ENCODE measurements around the gene HSP90AB1.

DNA sequence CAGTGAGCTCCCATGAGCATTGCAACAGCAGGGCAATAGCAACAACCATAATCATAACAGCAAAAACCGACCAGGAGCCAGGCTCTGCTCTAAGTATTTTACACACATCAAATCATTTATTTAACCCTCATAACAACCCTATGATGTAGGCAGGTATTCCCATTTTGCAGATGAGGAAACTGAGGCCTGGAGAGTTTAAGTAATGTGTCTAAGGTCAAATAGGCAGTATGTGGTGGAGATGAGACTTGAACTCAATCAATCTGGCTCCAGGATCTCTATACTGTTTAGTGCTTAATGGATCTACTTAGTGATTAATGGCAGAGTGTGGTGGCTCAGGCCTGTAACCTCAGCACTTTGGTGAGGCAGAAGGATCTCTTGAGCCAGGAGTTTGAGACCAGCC, 26.7 kb downstream of the HSP90AB1 start:
- no peak for TF ChIP-seq REST (IDR thresholded peaks at IDR 0.05; ENCODE audit: insufficient read depth in 1 of 2, low read depth in 2 of 2, low read length in 2 of 2)
- no peak for TF ChIP-seq SIN3A (IDR thresholded peaks at IDR 0.05; ENCODE audit: borderline replicate concordance, insufficient read depth, low read length)
- TF ChIP-seq POLR2AphosphoS5 (IDR thresholded peaks at IDR 0.05; ENCODE audit: low read depth, low read length): no peak
- TF ChIP-seq TAF1 (IDR thresholded peaks at IDR 0.05; ENCODE audit: borderline replicate concordance, insufficient read depth, low read length): no peak
- no peak for TF ChIP-seq FOXP2 (optimal IDR thresholded peaks at IDR 0.05; ENCODE audit: borderline replicate concordance, extremely low read depth, extremely low read length, insufficient read depth)
